Measurements from ENCODE around the gene C5orf24. TPM values are rescaled to one million over a fixed set of nuclear protein-coding genes. Genes with fewer than 3 reads are reported as not detected.

The C5orf24 gene
- total RNA-seq, 1 experiment from 2014 or later, result 61.4 TPM

- intact Hi-C loops (cut with micrococcal nuclease), result no loop called here
- ChIA-PET POLR2A (no interaction called here), CTCF (interaction anchor here (0.6 to 1.3 kb wide), 3 partner anchors 10 to 134 kb away, joined by 3 read pairs; no protein-coding TSS in a partner anchor)
- H3K36me3 Mint-ChIP-seq (ENCODE audit: insufficient read depth, unreplicated experiment), result peaks cover 88% of the 10 kb centered on the region
- TF ChIP-seq, protein P1, sequence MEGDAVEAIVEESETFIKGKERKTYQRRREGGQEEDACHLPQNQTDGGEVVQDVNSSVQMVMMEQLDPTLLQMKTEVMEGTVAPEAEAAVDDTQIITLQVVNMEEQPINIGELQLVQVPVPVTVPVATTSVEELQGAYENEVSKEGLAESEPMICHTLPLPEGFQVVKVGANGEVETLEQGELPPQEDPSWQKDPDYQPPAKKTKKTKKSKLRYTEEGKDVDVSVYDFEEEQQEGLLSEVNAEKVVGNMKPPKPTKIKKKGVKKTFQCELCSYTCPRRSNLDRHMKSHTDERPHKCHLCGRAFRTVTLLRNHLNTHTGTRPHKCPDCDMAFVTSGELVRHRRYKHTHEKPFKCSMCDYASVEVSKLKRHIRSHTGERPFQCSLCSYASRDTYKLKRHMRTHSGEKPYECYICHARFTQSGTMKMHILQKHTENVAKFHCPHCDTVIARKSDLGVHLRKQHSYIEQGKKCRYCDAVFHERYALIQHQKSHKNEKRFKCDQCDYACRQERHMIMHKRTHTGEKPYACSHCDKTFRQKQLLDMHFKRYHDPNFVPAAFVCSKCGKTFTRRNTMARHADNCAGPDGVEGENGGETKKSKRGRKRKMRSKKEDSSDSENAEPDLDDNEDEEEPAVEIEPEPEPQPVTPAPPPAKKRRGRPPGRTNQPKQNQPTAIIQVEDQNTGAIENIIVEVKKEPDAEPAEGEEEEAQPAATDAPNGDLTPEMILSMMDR (IDR thresholded peaks at IDR 0.05; ENCODE audit: unreplicated experiment), result no peak
- DNase-seq (ENCODE audit: unreplicated experiment), result no peak
- H3K4me1 Mint-ChIP-seq (ENCODE audit: insufficient read depth, unreplicated experiment), result no peaks in the 10 kb centered on the region
- BruUV-seq (replicated peaks), result no TSS peak
- H3K4me3 Mint-ChIP-seq (ENCODE audit: unreplicated experiment), result no peak overlapping the region
- H3K27me3 Mint-ChIP-seq (ENCODE audit: insufficient read depth, unreplicated experiment), result no peaks in the 10 kb centered on the region
- no peak overlapping the region for H3K27ac Mint-ChIP-seq (ENCODE audit: low read depth, unreplicated experiment)
- H3K9me3 Mint-ChIP-seq (ENCODE audit: unreplicated experiment), result no peaks in the 10 kb centered on the region
These were observed 31.9 kb upstream of the C5orf24 start for GRCh38 chr5:134813827-134814226.

DNA sequence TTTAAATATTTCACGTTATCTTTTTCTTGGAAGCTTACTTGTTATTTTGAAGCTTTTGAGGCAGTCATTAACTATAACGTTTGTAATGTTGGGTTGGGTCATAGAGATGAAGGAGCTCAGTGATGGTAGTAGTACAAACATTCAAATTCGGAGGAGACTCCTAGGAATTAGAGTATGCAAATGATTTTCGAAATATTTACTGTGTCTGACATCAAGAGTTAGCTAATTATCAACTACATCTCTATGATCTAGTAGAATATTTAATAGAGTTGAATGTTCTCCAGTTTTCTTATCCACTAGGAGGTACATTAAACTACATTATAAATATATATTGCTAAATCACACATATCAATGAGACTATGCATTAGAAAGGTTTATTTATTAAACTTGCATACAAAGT lies 28.8 kb upstream of the C5orf24 start:
- no peak overlapping the region for H3K4me3 Mint-ChIP-seq (ENCODE audit: unreplicated experiment)
- ChIA-PET POLR2A (interaction anchor here (0.6 to 1.0 kb wide), 4 partner anchors 30 to 662 kb away, joined by 3 to 4 read pairs (median 3); no protein-coding TSS in a partner anchor), CTCF (interaction anchor here (0.6 to 1.7 kb wide), 7 partner anchors 9 to 90 kb away, joined by 3 to 7 read pairs (median 3); partner anchors contain the start of gene PCBD2)
- TF ChIP-seq, protein P1 (IDR thresholded peaks at IDR 0.05; ENCODE audit: unreplicated experiment), result no peak
- intact Hi-C loops (cut with micrococcal nuclease), result no loop called here
- no peaks in the 10 kb centered on the region for H3K4me1 Mint-ChIP-seq (ENCODE audit: insufficient read depth, unreplicated experiment)
- no peak for DNase-seq (ENCODE audit: unreplicated experiment)
- peaks cover 98% of the 10 kb centered on the region for H3K36me3 Mint-ChIP-seq (ENCODE audit: insufficient read depth, unreplicated experiment)
- no peaks in the 10 kb centered on the region for H3K9me3 Mint-ChIP-seq (ENCODE audit: unreplicated experiment)
- no peak overlapping the region for H3K27ac Mint-ChIP-seq (ENCODE audit: low read depth, unreplicated experiment)
- no peaks in the 10 kb centered on the region for H3K27me3 Mint-ChIP-seq (ENCODE audit: insufficient read depth, unreplicated experiment)
- BruUV-seq (replicated peaks), result no TSS peak

GRCh38 chr5:134818776-134819175 lies 27.0 kb upstream of the C5orf24 start:
- no peak overlapping the region for H3K4me3 Mint-ChIP-seq (ENCODE audit: unreplicated experiment)
- BruUV-seq (replicated peaks), result no TSS peak

DNA sequence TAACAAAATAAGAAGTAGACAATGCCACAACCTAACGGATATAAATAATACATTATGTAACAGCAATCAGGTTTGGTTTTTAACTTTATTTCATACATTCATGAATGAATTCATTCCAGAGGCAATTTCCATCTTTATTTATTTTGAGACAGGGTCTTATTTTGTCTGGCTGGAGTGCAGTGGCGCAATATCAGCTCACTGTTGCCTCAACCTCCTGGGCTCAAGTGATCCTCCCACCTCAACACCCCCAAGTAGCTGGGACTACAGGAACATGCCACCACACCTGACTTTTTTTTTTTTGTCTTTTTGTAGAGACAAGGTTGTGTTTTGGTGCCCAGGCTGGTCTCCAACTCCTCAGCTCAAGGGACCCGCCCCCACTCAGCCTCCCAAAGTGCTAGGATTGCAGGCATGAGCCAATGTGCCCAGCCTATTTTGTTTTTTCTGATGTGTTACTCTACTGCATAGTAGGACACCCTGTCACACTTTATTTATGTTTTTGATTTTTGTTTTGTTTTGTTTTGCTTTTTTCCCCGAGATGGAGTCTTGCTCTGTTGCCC lies 26.3 kb upstream of the C5orf24 start:
- DNase-seq (ENCODE audit: unreplicated experiment), result no peak
- no peaks in the 10 kb centered on the region for H3K4me1 Mint-ChIP-seq (ENCODE audit: insufficient read depth, unreplicated experiment)
- peaks cover 98% of the 10 kb centered on the region for H3K36me3 Mint-ChIP-seq (ENCODE audit: insufficient read depth, unreplicated experiment)
- no peaks in the 10 kb centered on the region for H3K9me3 Mint-ChIP-seq (ENCODE audit: unreplicated experiment)
- no peak overlapping the region for H3K4me3 Mint-ChIP-seq (ENCODE audit: unreplicated experiment)
- intact Hi-C loops (cut with micrococcal nuclease), result no loop called here
- TF ChIP-seq, protein P1 (IDR thresholded peaks at IDR 0.05; ENCODE audit: unreplicated experiment), result no peak
- BruUV-seq (replicated peaks), result no TSS peak
- no peaks in the 10 kb centered on the region for H3K27me3 Mint-ChIP-seq (ENCODE audit: insufficient read depth, unreplicated experiment)
- peak overlapping the region; percentile 27 for H3K27ac Mint-ChIP-seq (ENCODE audit: low read depth, unreplicated experiment)
- ChIA-PET POLR2A (interaction anchor here (0.6 kb wide), 1 partner anchor 577 kb away, joined by 3 read pairs; no protein-coding TSS in a partner anchor), CTCF (interaction anchor here (0.6 kb wide), 1 partner anchor 66 kb away, joined by 3 read pairs; no protein-coding TSS in a partner anchor)

More at GRCh38 chr5:134818776-134819175, 27.0 kb upstream of the C5orf24 start:
- H3K36me3 Mint-ChIP-seq (ENCODE audit: insufficient read depth, unreplicated experiment), result peaks cover 98% of the 10 kb centered on the region
- TF ChIP-seq, protein P1 (IDR thresholded peaks at IDR 0.05; ENCODE audit: unreplicated experiment), result no peak
- no peaks in the 10 kb centered on the region for H3K9me3 Mint-ChIP-seq (ENCODE audit: unreplicated experiment)
- POLR2A ChIA-PET, result no interaction called here
- peak overlapping the region; percentile 27 for H3K27ac Mint-ChIP-seq (ENCODE audit: low read depth, unreplicated experiment)
- CTCF ChIA-PET, result no interaction called here
- H3K27me3 Mint-ChIP-seq (ENCODE audit: insufficient read depth, unreplicated experiment), result no peaks in the 10 kb centered on the region
- intact Hi-C loops (cut with micrococcal nuclease), result no loop called here
- no peak for DNase-seq (ENCODE audit: unreplicated experiment)
- H3K4me1 Mint-ChIP-seq (ENCODE audit: insufficient read depth, unreplicated experiment), result no peaks in the 10 kb centered on the region
